Measurements from ENCODE around the gene NR3C2.
"Not testable (repeated sequence)": the region's sequence is repeated elsewhere in the genome, so short reads cannot be mapped to it uniquely, and the experiment has no call there.

NR3C2 gene

DNA sequence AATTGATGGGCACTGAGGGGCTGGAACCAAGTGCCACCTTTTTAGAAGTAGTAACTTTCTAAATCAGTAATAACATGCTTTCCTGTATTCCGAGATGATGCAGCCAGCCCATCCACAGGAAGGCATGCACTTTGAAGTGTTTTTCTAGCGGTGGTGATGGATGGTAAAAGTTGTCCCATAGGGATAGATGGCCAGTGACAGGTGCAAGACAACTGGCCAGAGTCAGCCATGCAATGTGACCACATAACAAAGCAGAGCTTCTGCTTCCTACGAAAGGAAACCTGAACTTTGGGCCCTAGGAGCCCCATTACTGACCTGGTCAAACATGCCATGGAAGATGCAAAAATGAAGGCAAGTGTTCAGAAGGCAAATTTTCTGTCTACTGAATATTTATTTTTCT lies 72.3 kb downstream of the NR3C2 start:
- no peak for DNase-seq (ENCODE audit: low spot score)

- DNase-seq (ENCODE audit: low spot score), result no peak
Observed at GRCh38 chr4:148367756-148368155, 74.5 kb downstream of the NR3C2 start.

GRCh38 chr4:148366251-148366650 lies 76.0 kb downstream of the NR3C2 start:
- no peak for DNase-seq (ENCODE audit: low spot score)

GRCh38 chr4:148364525-148364924 lies 77.7 kb downstream of the NR3C2 start:
- no peak for DNase-seq (ENCODE audit: low spot score)

DNA sequence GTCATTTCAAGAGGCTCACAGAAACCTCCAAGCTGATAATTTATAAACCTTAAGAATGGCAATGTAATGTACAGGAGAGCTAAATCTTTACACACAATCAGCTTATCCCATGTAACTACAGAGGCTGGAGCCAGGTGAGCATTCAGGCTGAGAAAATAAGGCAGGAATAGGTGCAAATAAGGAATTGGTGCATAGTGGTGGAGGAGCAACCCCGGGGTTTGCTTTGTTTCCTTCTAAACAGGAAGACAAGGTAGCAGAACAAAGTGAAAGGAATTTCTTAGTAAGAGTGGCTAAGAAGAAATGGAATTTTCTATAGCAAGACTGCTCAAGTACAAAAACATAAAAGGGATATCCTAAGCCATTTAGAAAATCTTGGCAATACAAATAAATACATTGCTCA lies 82.4 kb downstream of the NR3C2 start:
- DNase-seq (ENCODE audit: low spot score), result no peak

GRCh38 chr4:148355442-148356123 lies 86.6 kb downstream of the NR3C2 start:
- DNase-seq (ENCODE audit: low spot score), result no peak

DNA sequence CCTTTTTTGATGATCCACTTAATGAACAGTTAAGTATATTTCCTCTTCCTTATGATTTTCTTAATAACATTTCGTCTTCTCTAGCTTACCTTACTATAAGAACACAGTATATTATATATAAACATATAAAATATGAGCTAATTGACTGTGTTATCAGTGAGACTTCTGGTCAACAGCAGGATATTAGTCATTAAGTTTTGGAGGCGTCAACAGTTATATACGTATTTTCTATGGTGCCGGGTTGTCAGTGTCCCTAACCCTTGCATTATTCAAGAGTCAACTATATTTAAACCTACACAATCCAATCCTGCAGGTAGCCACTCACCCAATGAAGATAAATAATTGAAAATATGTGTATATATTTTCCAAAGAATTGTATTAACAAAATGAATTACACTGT lies 88.0 kb downstream of the NR3C2 start:
- DNase-seq (ENCODE audit: low spot score), result no peak

GRCh38 chr4:148353571-148353970 lies 88.6 kb downstream of the NR3C2 start:
- no peak for DNase-seq (ENCODE audit: low spot score)

GRCh38 chr4:148349153-148349552 lies 93.1 kb downstream of the NR3C2 start:
- DNase-seq (ENCODE audit: low spot score), result no peak

GRCh38 chr4:148346657-148347056 lies 95.6 kb downstream of the NR3C2 start:
- DNase-seq (ENCODE audit: low spot score), result no peak

GRCh38 chr4:148345509-148345908 lies 96.7 kb downstream of the NR3C2 start:
- DNase-seq (ENCODE audit: low spot score), result no peak

- no peak for DNase-seq (ENCODE audit: low spot score)
Observed at GRCh38 chr4:148344941-148345340, 97.3 kb downstream of the NR3C2 start.

GRCh38 chr4:148344352-148344751 lies 97.9 kb downstream of the NR3C2 start:
- DNase-seq (ENCODE audit: low spot score), result no peak

- no peak for DNase-seq (ENCODE audit: low spot score)
Observed at GRCh38 chr4:148341980-148342800, 100.0 kb downstream of the NR3C2 start.

DNA sequence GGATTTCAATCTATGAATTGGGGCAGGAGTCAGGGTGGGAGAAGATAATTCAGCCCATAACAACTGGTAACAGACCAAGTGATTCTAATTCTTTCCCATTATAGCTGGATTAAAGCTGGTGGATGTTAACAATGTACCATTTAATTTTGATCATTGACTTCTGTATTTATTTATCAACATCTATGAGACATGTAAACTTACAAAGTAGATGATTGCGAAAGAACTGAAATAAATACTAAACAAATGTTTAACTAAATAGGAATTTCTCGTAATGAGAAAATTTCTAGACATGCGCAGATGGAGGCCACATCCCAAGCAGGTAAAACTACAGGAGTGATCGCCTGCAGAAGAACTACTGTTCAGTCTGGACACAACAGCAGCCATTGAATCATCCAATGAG lies 107.1 kb downstream of the NR3C2 start:
- no peak for DNase-seq (ENCODE audit: low spot score)

DNA sequence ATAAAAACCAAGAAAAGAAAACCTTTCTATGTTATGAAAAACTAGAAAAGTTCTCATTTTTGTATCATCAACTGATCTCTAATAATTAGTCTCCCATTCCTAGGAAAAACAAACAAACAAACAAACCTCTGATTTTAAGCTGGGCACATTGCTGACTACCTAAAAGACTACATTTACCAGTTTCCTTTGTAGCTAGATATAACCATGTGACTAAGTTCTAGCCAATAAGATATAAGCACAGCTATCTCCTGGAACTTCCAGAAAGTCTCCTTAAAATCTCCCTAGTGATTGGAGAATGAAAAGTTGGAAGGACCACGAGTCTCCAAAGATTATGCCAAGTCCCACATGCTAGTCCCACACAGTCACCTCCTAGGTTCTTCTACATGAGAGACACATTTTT lies 108.9 kb downstream of the NR3C2 start:
- no peak for DNase-seq (ENCODE audit: low spot score)

DNA sequence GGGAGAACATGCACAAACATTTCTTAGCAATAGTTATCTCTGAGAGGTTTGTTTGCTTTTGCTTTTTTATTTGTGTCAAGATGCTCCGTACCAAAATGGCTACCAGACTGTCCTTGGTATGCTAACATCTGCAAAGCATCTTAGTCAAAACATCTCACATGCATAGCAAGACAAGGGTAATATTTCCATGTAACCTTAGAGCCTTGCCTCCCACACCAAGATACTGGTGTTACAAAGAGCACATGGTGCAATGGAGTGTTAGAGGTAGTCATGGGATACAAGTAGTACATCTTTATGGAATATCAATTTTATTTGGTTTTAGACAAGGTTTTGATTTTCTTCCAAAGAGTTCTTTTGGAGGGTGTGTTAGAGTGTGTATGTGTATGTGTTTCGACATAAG lies 109.7 kb downstream of the NR3C2 start:
- DNase-seq (ENCODE audit: low spot score), result no peak

GRCh38 chr4:148330724-148331123 lies 111.5 kb downstream of the NR3C2 start:
- no peak for DNase-seq (ENCODE audit: low spot score)

DNA sequence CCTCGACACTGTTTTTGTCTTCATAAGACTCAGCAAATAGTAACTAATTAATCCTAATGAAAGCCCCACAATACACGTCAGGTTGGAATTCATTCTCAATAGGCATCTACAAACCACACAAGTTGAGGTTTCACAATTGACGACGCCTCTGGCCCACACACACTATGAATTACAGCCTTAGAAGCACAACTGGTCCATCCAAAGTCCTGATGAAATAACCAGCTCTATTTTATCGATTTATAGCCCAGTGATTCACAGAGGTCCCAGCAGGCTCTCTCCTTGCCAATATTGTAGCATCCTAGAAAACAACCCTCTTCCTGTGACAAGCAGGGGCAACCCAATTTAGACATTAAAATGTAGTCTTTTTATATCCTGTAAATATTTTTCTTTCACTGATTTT lies 112.1 kb downstream of the NR3C2 start:
- no peak for DNase-seq (ENCODE audit: low spot score)

DNA sequence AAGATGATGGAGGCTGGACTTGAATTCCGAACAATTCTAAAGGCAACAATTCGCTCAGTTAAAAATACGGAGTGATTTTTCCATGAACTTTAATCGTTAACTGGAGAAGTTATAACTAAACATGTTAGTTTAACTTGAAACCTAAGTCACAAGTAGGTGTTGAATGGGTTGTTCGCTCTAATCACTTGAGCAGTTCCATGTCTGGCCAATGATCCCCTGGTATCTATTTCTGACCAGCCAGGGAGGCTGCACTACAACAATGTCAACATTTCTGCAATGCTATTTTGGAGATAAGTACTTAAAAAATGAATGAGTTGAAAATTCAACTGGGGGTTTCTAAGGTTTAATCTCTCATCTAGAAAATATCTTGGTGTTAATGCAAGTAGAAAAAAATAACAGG lies 112.5 kb downstream of the NR3C2 start:
- no peak for DNase-seq (ENCODE audit: low spot score)

GRCh38 chr4:148327683-148328082 lies 114.5 kb downstream of the NR3C2 start:
- DNase-seq (ENCODE audit: low spot score), result no peak

GRCh38 chr4:148323316-148323715 lies 118.9 kb downstream of the NR3C2 start:
- DNase-seq (ENCODE audit: low spot score), result not testable (repeated sequence)

DNA sequence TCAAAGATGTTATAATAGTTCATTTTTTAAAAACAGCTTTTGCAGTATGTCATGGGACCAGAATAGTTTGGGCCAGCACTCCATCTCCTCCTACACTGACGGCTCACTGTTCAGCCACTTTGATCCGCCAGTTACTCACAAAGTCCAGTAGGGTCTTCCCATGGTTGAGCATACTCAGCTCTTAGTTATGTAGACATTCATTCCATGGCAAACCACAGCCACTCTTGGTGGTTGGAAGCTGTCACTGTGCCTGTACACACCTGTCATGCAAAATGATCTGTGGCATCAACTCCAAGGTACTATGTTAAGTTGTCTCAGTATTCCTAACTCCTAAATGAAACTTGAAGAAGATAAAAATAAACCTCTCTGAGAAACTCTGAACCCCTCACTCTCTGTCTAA lies 127.2 kb downstream of the NR3C2 start:
- DNase-seq (ENCODE audit: low spot score), result no peak

Measured in CD4-positive, alpha-beta T cell treated with Interleukin-6 at 100 ng/mL for 8 hours (primary cell).